K562 (cell line): ENCODE results near the gene GALNT18.

Source experiments
- ERF ChIP-seq: fragments of 450-650 bp; formaldehyde crosslinking; IDR thresholded peaks from 2 replicates; pipeline ENCODE4 v1.4.0; 2020; ENCODE audit warnings: mild to moderate bottlenecking, mixed read lengths
- EZH2 ChIP-seq: IDR thresholded peaks from 2 replicates; pipeline ENCODE4 v1.6.1; 2012; ENCODE audit warnings: low read depth, mild to moderate bottlenecking, inconsistent platforms, low read length, borderline replicate concordance
- FOXJ3 ChIP-seq: sonication (generic); formaldehyde crosslinking; IDR thresholded peaks from 2 replicates; pipeline ENCODE4 v1.4.0; 2020; ENCODE audit warnings: mild to moderate bottlenecking, missing genetic modification reagents
- MCM2 ChIP-seq: fragments of 450-650 bp; IDR thresholded peaks from 2 replicates; pipeline ENCODE4 v1.6.1; 2017; ENCODE audit warnings: low read depth, mild to moderate bottlenecking
- NR1H2 ChIP-seq: sonication (generic); formaldehyde crosslinking; IDR thresholded peaks from 2 replicates; pipeline ENCODE4 v1.4.0; 2020; ENCODE audit warnings: mild to moderate bottlenecking, missing genetic modification reagents
- SMC3 ChIP-seq: conservative IDR thresholded peaks from 2 replicates; pipeline ENCODE4 v1.6.1; 2011; ENCODE audit warnings: low read depth, low read length, improper control_type of control experiment; ENCODE audit not compliant: insufficient read depth
- ZFP30 ChIP-seq: fragments of 250-450 bp; sonication (Bioruptor Pico); IDR thresholded peaks from 2 replicates; pipeline ENCODE4 v1.8.0; 2022; ENCODE audit warnings: moderate library complexity, mild to moderate bottlenecking, inconsistent platforms, borderline replicate concordance
- ZNF407 ChIP-seq: fragments of 450-650 bp; IDR thresholded peaks from 2 replicates; pipeline ENCODE4 v1.6.1; 2016; ENCODE audit warnings: low read depth
- TF ChIP-seq, protein P1 (sequence below): fragments of 250-450 bp; sonication (Bioruptor Pico); IDR thresholded peaks from 2 replicates; pipeline ENCODE4 v1.9.0; 2021; ENCODE audit warnings: mild to moderate bottlenecking
- TF ChIP-seq, protein P2 (sequence below): fragments of 250-450 bp; sonication (Bioruptor Pico); IDR thresholded peaks from 2 replicates; pipeline ENCODE4 v1.4.0; 2020; ENCODE audit warnings: mild to moderate bottlenecking, moderate library complexity
- TF ChIP-seq, protein P3 (sequence below), 3 experiments: IDR thresholded peaks in 2 of 3; conservative IDR thresholded peaks in 1 of 3; 2 replicates each; pipeline ENCODE4 v1.5.1; 2011 to 2012; ENCODE audit warnings: low read length in 3 of 3, mild to moderate bottlenecking in 3 of 3, control low read depth in 2 of 3, improper control_type of control experiment in 1 of 3, inconsistent platforms in 1 of 3, low read depth in 1 of 3, mixed read lengths in 1 of 3, moderate library complexity in 1 of 3; ENCODE audit not compliant: insufficient read depth in 2 of 3

DNA sequence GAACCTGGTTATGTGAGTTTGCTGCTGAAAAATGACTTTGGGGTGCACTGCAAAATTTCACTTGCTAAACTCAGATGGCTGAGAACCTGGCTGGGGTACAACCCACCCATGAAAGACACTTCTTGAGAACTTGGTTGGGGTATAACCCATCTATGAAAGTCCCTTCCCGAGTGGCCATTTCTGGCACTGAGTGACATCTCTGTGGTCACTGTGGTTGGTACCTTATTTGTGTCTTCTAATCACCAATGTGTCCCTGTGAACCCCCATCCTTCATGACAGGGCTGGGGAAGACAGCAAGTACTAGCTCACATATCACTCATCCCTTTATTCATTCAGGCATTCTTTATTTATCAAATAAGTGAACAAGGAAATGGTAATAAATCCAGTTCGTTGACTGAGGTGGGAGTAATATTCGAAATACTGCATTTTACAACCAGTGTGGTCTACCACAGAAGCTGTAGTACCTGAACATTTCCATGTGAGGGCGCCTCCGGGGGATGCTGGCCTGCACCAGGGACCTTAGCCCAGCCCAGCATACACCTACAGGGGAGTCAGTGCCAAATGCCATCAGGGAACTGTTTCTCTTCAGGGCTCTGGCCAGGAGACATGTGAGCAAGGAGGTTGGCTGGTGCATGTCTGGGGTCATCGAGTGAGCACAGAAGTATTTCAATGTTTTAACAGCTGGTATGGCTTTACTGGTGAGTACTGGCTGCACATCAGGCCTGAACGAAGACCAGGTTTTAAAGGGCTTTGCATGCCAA is 390.8 kb downstream of the GALNT18 start:
- TF ChIP-seq, protein P1, sequence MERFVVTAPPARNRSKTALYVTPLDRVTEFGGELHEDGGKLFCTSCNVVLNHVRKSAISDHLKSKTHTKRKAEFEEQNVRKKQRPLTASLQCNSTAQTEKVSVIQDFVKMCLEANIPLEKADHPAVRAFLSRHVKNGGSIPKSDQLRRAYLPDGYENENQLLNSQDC (CRISPR knock-in tag) = no peak
- TF ChIP-seq EZH2 (no peak), ERF (CRISPR knock-in tag) (no peak), ZFP30 (CRISPR knock-in tag) (no peak), FOXJ3 (CRISPR knock-in tag) (no peak), NR1H2 (CRISPR knock-in tag) (no peak), SMC3 (0 out of 2 replicates have a peak, but pooled peaks have one; percentile 11), ZNF407 (no peak), MCM2 (no peak)
- TF ChIP-seq, protein P2, sequence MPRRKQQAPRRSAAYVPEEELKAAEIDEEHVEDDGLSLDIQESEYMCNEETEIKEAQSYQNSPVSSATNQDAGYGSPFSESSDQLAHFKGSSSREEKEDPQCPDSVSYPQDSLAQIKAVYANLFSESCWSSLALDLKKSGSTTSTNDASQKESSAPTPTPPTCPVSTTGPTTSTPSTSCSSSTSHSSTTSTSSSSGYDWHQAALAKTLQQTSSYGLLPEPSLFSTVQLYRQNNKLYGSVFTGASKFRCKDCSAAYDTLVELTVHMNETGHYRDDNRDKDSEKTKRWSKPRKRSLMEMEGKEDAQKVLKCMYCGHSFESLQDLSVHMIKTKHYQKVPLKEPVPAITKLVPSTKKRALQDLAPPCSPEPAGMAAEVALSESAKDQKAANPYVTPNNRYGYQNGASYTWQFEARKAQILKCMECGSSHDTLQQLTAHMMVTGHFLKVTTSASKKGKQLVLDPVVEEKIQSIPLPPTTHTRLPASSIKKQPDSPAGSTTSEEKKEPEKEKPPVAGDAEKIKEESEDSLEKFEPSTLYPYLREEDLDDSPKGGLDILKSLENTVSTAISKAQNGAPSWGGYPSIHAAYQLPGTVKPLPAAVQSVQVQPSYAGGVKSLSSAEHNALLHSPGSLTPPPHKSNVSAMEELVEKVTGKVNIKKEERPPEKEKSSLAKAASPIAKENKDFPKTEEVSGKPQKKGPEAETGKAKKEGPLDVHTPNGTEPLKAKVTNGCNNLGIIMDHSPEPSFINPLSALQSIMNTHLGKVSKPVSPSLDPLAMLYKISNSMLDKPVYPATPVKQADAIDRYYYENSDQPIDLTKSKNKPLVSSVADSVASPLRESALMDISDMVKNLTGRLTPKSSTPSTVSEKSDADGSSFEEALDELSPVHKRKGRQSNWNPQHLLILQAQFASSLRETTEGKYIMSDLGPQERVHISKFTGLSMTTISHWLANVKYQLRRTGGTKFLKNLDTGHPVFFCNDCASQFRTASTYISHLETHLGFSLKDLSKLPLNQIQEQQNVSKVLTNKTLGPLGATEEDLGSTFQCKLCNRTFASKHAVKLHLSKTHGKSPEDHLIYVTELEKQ (CRISPR knock-in tag) = no peak
- TF ChIP-seq, protein P3, sequence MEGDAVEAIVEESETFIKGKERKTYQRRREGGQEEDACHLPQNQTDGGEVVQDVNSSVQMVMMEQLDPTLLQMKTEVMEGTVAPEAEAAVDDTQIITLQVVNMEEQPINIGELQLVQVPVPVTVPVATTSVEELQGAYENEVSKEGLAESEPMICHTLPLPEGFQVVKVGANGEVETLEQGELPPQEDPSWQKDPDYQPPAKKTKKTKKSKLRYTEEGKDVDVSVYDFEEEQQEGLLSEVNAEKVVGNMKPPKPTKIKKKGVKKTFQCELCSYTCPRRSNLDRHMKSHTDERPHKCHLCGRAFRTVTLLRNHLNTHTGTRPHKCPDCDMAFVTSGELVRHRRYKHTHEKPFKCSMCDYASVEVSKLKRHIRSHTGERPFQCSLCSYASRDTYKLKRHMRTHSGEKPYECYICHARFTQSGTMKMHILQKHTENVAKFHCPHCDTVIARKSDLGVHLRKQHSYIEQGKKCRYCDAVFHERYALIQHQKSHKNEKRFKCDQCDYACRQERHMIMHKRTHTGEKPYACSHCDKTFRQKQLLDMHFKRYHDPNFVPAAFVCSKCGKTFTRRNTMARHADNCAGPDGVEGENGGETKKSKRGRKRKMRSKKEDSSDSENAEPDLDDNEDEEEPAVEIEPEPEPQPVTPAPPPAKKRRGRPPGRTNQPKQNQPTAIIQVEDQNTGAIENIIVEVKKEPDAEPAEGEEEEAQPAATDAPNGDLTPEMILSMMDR (IDR thresholded peaks at IDR 0.05 in 2 of 3, conservative IDR thresholded peaks at IDR 0.05 in 1 of 3; ENCODE audit: insufficient read depth in 2 of 3, low read depth in 1 of 3, low read length in 3 of 3) = peak; percentile 50 to 67 (median 54)
